NCI-H2107 (cell line): ENCODE results near the gene FERMT2.
"Not testable (repeated sequence)": the region's sequence is repeated elsewhere in the genome, so short reads cannot be mapped to it uniquely, and the experiment has no call there.

ENCODE experiments used
- DNase-seq: peaks from one replicate; lab custom pipeline; 2025; lab: John Stamatoyannopoulos, UW

FERMT2 gene

GRCh38 chr14:52939427-52939826 lies 11.4 kb downstream of the FERMT2 start:
- no peak for DNase-seq

GRCh38 chr14:52937869-52938268 lies 13.0 kb downstream of the FERMT2 start:
- no peak for DNase-seq

GRCh38 chr14:52937306-52937705 lies 13.5 kb downstream of the FERMT2 start:
- DNase-seq: no peak

- DNase-seq: no peak
Measured at GRCh38 chr14:52936437-52936836, 14.4 kb downstream of the FERMT2 start.

- no peak for DNase-seq
Measured at GRCh38 chr14:52935833-52936232, 15.0 kb downstream of the FERMT2 start.

GRCh38 chr14:52934762-52935161 lies 16.1 kb downstream of the FERMT2 start:
- no peak for DNase-seq

GRCh38 chr14:52929192-52929807 lies 21.6 kb downstream of the FERMT2 start:
- DNase-seq: no peak

GRCh38 chr14:52926953-52927352 lies 23.9 kb downstream of the FERMT2 start:
- no peak for DNase-seq

GRCh38 chr14:52923902-52924575 lies 26.8 kb downstream of the FERMT2 start:
- no peak for DNase-seq

GRCh38 chr14:52922656-52923055 lies 28.2 kb downstream of the FERMT2 start:
- DNase-seq: no peak

GRCh38 chr14:52922059-52922458 lies 28.8 kb downstream of the FERMT2 start:
- DNase-seq: no peak

GRCh38 chr14:52920411-52920810 lies 30.4 kb downstream of the FERMT2 start:
- not testable (repeated sequence) for DNase-seq

GRCh38 chr14:52919971-52920370 lies 30.9 kb downstream of the FERMT2 start:
- DNase-seq: no peak

- no peak for DNase-seq
Measured at GRCh38 chr14:52918486-52918885, 32.4 kb downstream of the FERMT2 start.

- DNase-seq: no peak
Measured at GRCh38 chr14:52917735-52918134, 33.1 kb downstream of the FERMT2 start.

GRCh38 chr14:52914295-52914694 lies 36.6 kb downstream of the FERMT2 start:
- DNase-seq: no peak

GRCh38 chr14:52913271-52913670 lies 37.6 kb downstream of the FERMT2 start:
- no peak for DNase-seq

- no peak for DNase-seq
Measured at GRCh38 chr14:52911904-52912303, 38.9 kb downstream of the FERMT2 start.

- no peak for DNase-seq
Measured at GRCh38 chr14:52910572-52910971, 40.3 kb downstream of the FERMT2 start.

- no peak for DNase-seq
Measured at GRCh38 chr14:52907949-52908348, 42.9 kb downstream of the FERMT2 start.

- no peak for DNase-seq
Measured at GRCh38 chr14:52906141-52906601, 44.7 kb downstream of the FERMT2 start.

GRCh38 chr14:52902971-52903619 lies 47.8 kb downstream of the FERMT2 start:
- DNase-seq: no peak

- DNase-seq: no peak
Measured at GRCh38 chr14:52901357-52901980, 49.4 kb downstream of the FERMT2 start.
